Umbilical cord (tissue), 2 donors: ENCODE measurements around the gene RIN2. TPM values are rescaled to one million over a fixed set of nuclear protein-coding genes. Genes with fewer than 3 reads are reported as not detected.

ENCODE experiments used
- DNase-seq: peaks from one replicate; pipeline ENCODE4 v3.0.0-alpha.2; 2015; ENCODE audit warnings: low spot score
- total RNA-seq: library from RNA; depleted of rRNA; stranded (reverse); fragments of >200 nt; gene quantifications from one replicate; pipeline ENCODE4 v1.2.3, GENCODE V29; 2014; ENCODE audit warnings: low replicate concordance; ENCODE audit not compliant: insufficient read depth

RIN2 gene
- 33.7 TPM for total RNA-seq

GRCh38 chr20:19758133-19758500, at the start of gene RIN2:
TSS of gene RIN2 (plus strand) at chr20:19758258. CDS start at chr20:19889602, 131,344 bp downstream.
- no peak for DNase-seq

- DNase-seq = no peak
Measured at GRCh38 chr20:19709635-19710335, 48.3 kb upstream of the RIN2 start.

- DNase-seq = peak; percentile 97
Measured at GRCh38 chr20:19710336-19711120, 47.5 kb upstream of the RIN2 start.

- no peak for DNase-seq
Measured at GRCh38 chr20:19711126-19711525, 46.9 kb upstream of the RIN2 start.

- DNase-seq = no peak
Measured at GRCh38 chr20:19712721-19713260, 45.3 kb upstream of the RIN2 start.

GRCh38 chr20:19713822-19714578, 44.1 kb upstream of the RIN2 start:
- DNase-seq = peak; percentile 51

GRCh38 chr20:19714579-19714840, 43.5 kb upstream of the RIN2 start:
- DNase-seq = no peak

- no peak for DNase-seq
Measured at GRCh38 chr20:19715986-19716385, 42.1 kb upstream of the RIN2 start.

GRCh38 chr20:19718880-19719279, 39.2 kb upstream of the RIN2 start:
- DNase-seq = no peak

- no peak for DNase-seq
Measured at GRCh38 chr20:19720991-19721390, 37.1 kb upstream of the RIN2 start.

GRCh38 chr20:19723051-19723450, 35.0 kb upstream of the RIN2 start:
- no peak for DNase-seq

- DNase-seq = no peak
Measured at GRCh38 chr20:19723813-19724430, 34.1 kb upstream of the RIN2 start.

- no peak for DNase-seq
Measured at GRCh38 chr20:19725373-19725772, 32.7 kb upstream of the RIN2 start.

- DNase-seq = no peak
Measured at GRCh38 chr20:19725814-19726525, 32.1 kb upstream of the RIN2 start.

GRCh38 chr20:19727251-19727847, 30.7 kb upstream of the RIN2 start:
- DNase-seq = no peak

GRCh38 chr20:19729672-19730071, 28.4 kb upstream of the RIN2 start:
- DNase-seq = no peak

- no peak for DNase-seq
Measured at GRCh38 chr20:19730706-19731105, 27.4 kb upstream of the RIN2 start.

- DNase-seq = no peak
Measured at GRCh38 chr20:19734811-19735210, 23.2 kb upstream of the RIN2 start.

- peak; percentile 54 for DNase-seq
Measured at GRCh38 chr20:19735446-19735845, 22.6 kb upstream of the RIN2 start.

GRCh38 chr20:19737025-19737424, 21.0 kb upstream of the RIN2 start:
- DNase-seq = peak; percentile 11

- DNase-seq = no peak
Measured at GRCh38 chr20:19738951-19739350, 19.1 kb upstream of the RIN2 start.
